ENCODE results near the gene GNB2. TPM values are rescaled to one million over a fixed set of nuclear protein-coding genes. Genes with fewer than 3 reads are reported as not detected.

The GNB2 gene
- total RNA-seq (2022; extraction: Qiagen RNA extraction) = 164 to 260 TPM (median 253 TPM) in 5 replicates

DNA sequence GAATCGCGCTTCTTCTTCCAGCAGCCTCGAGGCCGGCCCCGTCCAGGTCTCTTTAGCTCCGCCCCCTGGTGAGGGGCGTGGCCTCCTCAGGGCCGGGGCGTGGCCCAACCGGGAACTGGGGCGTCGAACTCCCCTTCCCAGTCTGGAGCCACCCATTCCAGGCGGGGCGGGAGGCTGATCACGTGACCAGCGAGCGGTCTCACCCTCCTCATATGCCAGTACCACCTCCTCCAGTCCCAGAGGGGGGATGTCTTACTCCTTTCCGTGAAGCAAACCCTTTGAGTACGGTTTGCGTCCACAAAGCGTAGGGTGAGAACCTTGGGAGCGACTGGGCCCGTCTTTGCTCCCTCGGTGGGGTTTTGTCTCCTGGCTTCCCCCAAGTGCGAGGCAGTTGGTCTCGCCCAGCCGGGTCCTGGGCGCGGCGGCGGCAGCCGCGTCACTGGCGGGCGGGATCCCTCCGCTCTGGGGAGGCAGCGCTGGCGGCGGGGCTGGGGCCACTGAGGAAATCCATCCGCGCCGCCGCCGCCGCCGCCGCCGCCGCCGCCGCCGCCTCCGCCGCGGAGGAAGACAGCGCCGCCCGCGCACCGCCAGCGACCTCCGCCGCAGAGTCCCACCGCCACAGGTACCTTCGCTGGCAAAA lies at the start of gene GNB2:
TSS of gene GNB2 (plus strand) at position 439 of the 640 bp plus-strand sequence. CDS start 2,526 bp downstream, outside the sequence.

GRCh38 chr7:100641463-100641859 lies 32.1 kb upstream of the GNB2 start, which contains the start of gene TFR2:
TFR2 (minus strand) TSS chr7:100641552; CDS start chr7:100641509, 43 bp downstream.

DNA sequence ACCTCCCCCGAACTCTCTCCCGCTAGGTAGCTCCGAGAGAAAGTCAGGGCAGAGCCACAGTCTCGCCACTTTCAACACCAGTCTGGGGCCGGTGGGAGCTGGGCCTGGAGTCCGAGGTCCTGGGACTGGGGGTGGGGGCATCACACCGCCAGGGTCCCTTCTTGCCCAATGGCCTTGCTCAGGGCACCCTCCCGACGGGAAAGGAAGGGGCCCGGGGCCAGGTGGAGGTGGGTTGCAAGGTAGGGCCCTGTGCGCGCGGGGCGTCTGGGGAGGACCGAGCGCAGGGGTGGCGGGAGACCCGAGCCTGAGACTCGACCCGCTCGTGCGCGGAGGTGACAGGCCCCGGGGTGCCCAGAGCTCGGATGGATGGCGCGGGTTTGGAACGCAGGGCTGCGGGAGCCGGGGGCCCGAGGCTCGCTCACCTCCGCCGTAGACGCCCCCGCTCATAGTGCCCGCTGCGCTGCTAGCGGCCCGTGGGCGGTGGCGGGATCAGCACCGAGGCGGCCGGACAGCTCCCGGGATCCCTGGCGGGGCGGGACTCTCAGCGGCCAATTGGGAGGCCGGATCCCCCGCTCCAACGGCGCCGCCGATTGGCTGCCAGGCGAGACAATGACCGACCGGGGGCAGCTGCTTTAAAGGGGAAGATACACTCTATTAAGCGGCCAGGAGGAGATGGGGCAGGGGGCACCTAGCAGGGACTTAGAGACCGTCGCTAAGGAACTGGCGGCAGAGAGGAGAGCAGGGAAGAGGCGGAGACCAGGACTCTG lies 17.4 kb upstream of the GNB2 start, which contains the start of gene ACTL6B:
TSS of gene ACTL6B (minus strand) at position 541 of the 767 bp plus-strand sequence. CDS start at position 447, 94 bp downstream.

DNA sequence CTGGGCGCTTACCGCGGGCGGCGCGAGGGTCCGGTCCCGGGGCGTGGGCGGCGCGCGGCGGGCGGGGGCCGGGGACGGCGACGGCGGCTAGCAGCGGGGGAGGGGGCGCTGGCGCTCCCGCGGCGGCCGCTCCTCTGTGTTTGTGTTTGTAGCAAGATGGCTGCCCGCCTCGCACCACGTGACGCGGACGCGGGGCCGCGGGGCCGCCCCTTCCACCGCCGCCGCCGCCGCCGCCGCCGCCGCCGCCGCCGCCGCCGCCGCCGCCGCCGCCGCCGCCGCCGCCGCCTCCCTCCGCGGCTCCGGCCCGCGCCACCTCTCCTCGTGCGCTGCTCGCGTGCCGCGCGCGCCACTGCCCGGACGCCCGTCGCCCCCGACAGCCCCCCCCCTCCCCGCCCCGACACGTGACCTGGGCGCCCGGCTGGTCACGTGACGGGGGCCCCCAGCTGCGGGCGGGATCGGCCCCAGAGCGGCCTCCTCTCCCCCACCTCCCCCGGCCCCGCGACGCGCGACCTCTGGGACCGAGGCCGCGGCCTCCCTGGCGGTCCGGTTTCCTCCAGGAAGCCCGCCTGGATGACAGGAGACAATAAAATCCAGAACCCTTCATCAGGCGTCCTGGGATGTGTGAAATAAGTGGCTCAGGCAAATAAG lies 20.7 kb downstream of the GNB2 start, which contains the start of gene GIGYF1:
TSS of gene GIGYF1 (minus strand) at position 153 of the 648 bp plus-strand sequence. CDS start 6,012 bp downstream, outside the sequence.

GRCh38 chr7:100705753-100706671 lies 32.5 kb downstream of the GNB2 start, which contains the start of gene POP7:
POP7 (plus strand) TSS chr7:100706121; CDS start chr7:100706831, 710 bp downstream.

DNA sequence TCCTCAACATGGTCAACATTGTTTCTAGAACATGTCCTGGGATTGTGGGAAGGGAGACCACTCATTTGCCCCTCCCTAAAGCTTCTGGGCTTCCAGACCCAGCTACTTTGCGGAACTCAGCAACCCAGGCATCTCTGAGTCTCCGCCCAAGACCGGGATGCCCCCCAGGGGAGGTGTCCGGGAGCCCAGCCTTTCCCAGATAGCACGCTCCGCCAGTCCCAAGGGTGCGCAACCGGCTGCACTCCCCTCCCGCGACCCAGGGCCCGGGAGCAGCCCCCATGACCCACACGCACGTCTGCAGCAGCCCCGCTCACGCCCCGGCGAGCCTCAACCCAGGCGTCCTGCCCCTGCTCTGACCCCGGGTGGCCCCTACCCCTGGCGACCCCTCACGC lies 46.7 kb downstream of the GNB2 start, which contains the start of gene EPO:
TSS of gene EPO (plus strand) at position 190 of the 392 bp plus-strand sequence. CDS start 513 bp downstream, outside the sequence.

Other genes with a start within 250 kb of the GNB2 start
- 0.85 to 1.9 TPM (median 1.3 TPM) in 5 replicates for gene ZCWPW1, start 245.0 kb upstream of the GNB2 start, total RNA-seq (2022; extraction: Qiagen RNA extraction)
- gene MEPCE, start 243.9 kb upstream of the GNB2 start, total RNA-seq (2022; extraction: Qiagen RNA extraction) = 38.4 to 47.7 TPM (median 42.2 TPM) in 5 replicates
- 31.6 to 58.1 TPM (median 51.3 TPM) in 5 replicates for gene PPP1R35, start 237.2 kb upstream of the GNB2 start, total RNA-seq (2022; extraction: Qiagen RNA extraction)
- 0.48 to 0.94 TPM (median 0.89 TPM) in 5 replicates for gene SPACDR, start 209.5 kb upstream of the GNB2 start, total RNA-seq (2022; extraction: Qiagen RNA extraction)
- 43.7 to 57.5 TPM (median 54.5 TPM) in 5 replicates for gene TSC22D4, start 194.5 kb upstream of the GNB2 start, total RNA-seq (2022; extraction: Qiagen RNA extraction)
- 2.7 to 6.3 TPM (median 4.1 TPM) in 5 replicates for gene NYAP1, start 189.8 kb upstream of the GNB2 start, total RNA-seq (2022; extraction: Qiagen RNA extraction)
- 26.8 to 45.2 TPM (median 37.4 TPM) in 5 replicates for gene AGFG2, start 134.5 kb upstream of the GNB2 start, total RNA-seq (2022; extraction: Qiagen RNA extraction)
- 0.34 to 0.60 TPM (median 0.53 TPM) in 4 of 5 replicates, not detected in the other for gene SAP25, start 99.8 kb upstream of the GNB2 start, total RNA-seq (2022; extraction: Qiagen RNA extraction)
- 12.3 to 18.3 TPM (median 16.0 TPM) in 5 replicates for gene LRCH4, start 87.6 kb upstream of the GNB2 start, total RNA-seq (2022; extraction: Qiagen RNA extraction)
- gene FBXO24, start 87.4 kb upstream of the GNB2 start, total RNA-seq (2022; extraction: Qiagen RNA extraction) = 0.12 to 0.56 TPM (median 0.28 TPM) in 4 of 5 replicates, not detected in the other
- gene PCOLCE, start 71.4 kb upstream of the GNB2 start, total RNA-seq (2022; extraction: Qiagen RNA extraction) = 7.7 to 12.2 TPM (median 8.8 TPM) in 5 replicates
- 16.7 to 21.3 TPM (median 19.8 TPM) in 5 replicates for gene MOSPD3, start 61.2 kb upstream of the GNB2 start, total RNA-seq (2022; extraction: Qiagen RNA extraction)
- gene TFR2, start 32.2 kb upstream of the GNB2 start, total RNA-seq (2022; extraction: Qiagen RNA extraction) = 1.7 to 3.0 TPM (median 2.7 TPM) in 5 replicates
- not detected in 5 replicates for gene ACTL6B, start 17.3 kb upstream of the GNB2 start, total RNA-seq (2022; extraction: Qiagen RNA extraction)
- 11.8 to 23.5 TPM (median 18.2 TPM) in 5 replicates for gene GIGYF1, start 20.5 kb downstream of the GNB2 start, total RNA-seq (2022; extraction: Qiagen RNA extraction)
- 69.2 to 97.1 TPM (median 91.2 TPM) in 5 replicates for gene POP7, start 32.4 kb downstream of the GNB2 start, total RNA-seq (2022; extraction: Qiagen RNA extraction)
- gene EPO, start 46.7 kb downstream of the GNB2 start, total RNA-seq (2022; extraction: Qiagen RNA extraction) = 0.10 to 0.12 TPM in 2 of 5 replicates, not detected in the others
- gene ZAN, start 59.9 kb downstream of the GNB2 start, total RNA-seq (2022; extraction: Qiagen RNA extraction) = not detected in 5 replicates
- gene EPHB4, start 153.8 kb downstream of the GNB2 start, total RNA-seq (2022; extraction: Qiagen RNA extraction) = 33.1 to 44.5 TPM (median 43.5 TPM) in 5 replicates
- gene SLC12A9, start 179.0 kb downstream of the GNB2 start, total RNA-seq (2022; extraction: Qiagen RNA extraction) = 9.2 to 17.7 TPM (median 14.8 TPM) in 5 replicates
- gene TRIP6, start 193.6 kb downstream of the GNB2 start, total RNA-seq (2022; extraction: Qiagen RNA extraction) = 41.1 to 59.3 TPM (median 54.1 TPM) in 5 replicates
- gene SRRT, start 201.4 kb downstream of the GNB2 start, total RNA-seq (2022; extraction: Qiagen RNA extraction) = 117 to 143 TPM (median 142 TPM) in 5 replicates
- gene UFSP1, start 216.0 kb downstream of the GNB2 start, total RNA-seq (2022; extraction: Qiagen RNA extraction) = 3.3 to 7.2 TPM (median 6.4 TPM) in 5 replicates
- 2.1 to 3.9 TPM (median 2.6 TPM) in 5 replicates for gene ACHE, start 222.1 kb downstream of the GNB2 start, total RNA-seq (2022; extraction: Qiagen RNA extraction)

Data from A549 treated with Mapracorat at 1 μM for 4 hours (cell line).